ENCODE measurements around the gene LPCAT1.

The LPCAT1 gene

DNA sequence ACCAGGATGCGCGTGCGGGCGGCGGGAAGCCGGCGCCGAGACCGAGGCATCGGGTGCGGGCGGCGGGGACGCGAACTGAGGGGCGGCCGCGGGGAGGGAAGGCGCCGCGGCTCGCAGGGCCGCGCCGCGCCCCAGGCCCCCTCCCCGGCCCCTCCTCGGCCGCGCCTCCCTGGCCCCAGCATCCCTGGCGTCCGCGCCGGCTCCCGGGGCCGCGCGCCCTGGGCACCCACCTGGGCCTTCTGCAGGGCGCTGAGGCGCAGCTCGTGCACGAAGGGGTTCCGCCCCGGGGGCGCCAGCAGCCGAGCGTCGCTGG is 324 bp downstream of the LPCAT1 start:
- no peak for TF ChIP-seq CTCF (IDR thresholded peaks at IDR 0.05)
- peak overlapping the region; percentile 89 to 95 for H3K27ac ChIP-seq
- DNase-seq (ENCODE audit: low spot score) = no peak
- H3K4me3 ChIP-seq = peak overlapping the region; percentile 94

DNA sequence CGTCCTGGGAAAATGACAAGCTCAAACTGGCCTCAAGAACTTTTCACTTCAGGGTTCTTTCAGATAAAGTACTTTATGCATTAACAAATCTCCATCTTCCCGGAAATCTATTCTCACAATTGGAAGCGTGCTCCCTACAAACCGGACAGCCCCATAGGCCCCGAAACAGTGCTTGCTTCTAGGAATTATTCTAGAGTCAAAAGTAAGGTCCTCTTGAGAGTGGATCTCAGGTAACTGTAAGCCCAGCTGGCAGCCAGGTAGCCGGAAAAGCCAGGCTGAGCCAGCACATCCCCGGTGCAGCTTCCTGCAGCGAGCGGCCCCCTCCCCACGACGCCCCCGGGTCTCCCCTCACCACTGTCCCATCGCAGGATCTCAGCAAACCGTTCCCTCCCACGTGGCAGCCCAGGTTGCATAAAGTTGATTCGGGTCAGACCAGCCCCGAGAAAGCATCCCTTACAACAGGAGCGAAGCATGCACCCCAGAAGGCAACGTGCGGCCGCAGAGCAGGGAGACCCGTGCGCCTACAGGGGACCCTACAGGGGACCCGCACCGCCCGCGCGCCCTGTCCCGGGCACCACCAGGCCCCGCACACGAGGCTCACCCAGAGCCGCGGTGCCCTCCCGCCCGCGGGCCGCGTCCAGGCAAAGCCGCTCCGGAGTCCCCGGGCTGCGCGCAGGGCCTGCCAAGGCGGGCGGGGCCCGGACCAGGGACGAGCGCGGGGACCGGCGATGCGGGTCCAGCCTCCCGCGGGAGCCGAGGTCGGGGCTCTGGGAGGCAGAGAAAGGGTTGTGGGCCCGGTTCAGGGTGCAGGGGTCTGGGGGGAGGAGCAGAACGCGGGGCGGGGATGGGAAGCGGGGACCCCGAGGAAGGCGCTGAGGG is 920 bp downstream of the LPCAT1 start:
- peak; percentile 75 for DNase-seq (ENCODE audit: low spot score)
- TF ChIP-seq CTCF (IDR thresholded peaks at IDR 0.05) = no peak
- Histone ChIP-seq H3K27ac (peak overlapping the region in 1 of 2 donors; percentile 95), H3K4me3 (peak overlapping the region; percentile 94)

DNA sequence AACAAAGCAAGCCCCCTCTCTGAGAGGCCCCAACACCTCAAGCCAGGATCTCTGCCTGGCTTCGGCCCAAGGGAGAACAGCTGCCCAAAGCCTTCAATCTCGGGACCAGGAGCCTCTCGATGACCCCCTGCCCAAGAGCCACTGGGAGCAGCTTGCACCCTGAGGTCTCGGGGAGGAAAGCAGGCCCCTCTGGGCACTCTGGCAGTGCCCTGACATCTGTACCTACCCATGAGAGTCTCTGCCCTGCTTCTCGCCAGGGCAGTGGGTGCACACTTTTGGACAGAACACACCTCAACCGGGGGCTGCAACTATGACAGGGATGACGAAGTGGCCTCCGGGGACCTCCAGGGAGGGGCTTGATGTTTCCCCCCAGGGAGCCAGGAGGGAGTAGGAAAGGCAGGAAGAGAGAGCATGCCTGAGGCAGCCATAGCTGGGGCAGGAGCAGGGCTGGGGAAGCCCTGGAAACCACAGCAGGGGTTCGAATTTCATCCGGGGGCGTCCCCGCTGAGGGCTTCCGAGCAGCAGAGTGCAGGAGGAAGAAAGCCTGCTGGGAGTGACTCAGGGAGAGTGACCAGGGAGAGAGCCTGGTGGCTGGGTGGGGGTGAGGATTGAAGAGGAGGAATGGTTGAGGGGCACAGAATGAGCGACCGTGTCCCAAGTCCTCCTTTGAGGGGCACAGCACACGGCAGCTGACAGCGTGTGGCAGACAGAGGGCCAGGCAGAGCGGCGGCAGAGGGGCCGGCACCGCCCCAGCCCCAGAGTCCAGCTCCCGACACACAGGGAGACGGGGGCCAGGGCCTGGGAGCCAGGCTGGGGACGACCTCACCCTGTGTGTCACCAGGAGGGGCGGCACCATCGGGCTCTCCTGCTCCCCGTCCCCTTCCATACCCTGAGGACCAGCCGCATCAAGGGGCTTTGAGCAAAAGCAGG is 1.8 kb downstream of the LPCAT1 start:
- H3K27ac ChIP-seq = no peak overlapping the region
- TF ChIP-seq CTCF (IDR thresholded peaks at IDR 0.05) = no peak
- H3K4me3 ChIP-seq = peak overlapping the region; percentile 94
- DNase-seq (ENCODE audit: low spot score) = peak; percentile 68

DNA sequence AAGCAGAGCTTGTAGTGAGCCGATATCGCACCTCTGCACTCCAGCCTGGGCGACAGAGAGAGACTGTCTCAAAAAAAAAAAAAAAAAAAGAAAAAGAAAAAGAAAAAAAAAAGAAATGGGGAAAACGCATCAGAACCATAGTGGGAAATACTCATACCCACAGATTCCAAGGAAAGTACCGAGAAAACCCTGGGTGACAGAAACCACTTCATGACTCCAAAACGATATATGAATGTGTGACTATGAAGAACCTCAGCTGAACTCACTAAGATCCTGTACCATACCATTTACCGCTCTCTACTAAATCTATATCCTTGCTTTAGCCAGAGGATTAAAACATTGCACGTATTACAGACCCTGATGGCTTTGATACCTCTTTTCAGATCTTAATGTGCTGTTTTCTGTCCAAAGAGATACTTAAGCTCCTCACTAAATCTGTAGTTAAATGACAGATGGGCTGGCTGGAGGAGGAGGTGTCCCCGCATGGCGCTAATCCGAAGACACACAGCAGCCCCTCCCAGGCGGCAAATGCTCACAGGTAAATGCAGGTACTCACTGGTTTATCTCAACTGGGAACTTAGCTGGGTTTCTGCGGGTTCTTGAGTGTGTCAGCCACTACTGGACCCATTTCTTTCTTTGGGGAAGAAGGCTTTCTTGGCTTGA is 2.8 kb downstream of the LPCAT1 start:
- TF ChIP-seq CTCF (IDR thresholded peaks at IDR 0.05) = no peak
- no peak for DNase-seq (ENCODE audit: low spot score)
- Histone ChIP-seq H3K4me3 (no peak overlapping the region), H3K27ac (no peak overlapping the region)

GRCh38 chr5:1519631-1520210 is 4.0 kb downstream of the LPCAT1 start:
- DNase-seq (ENCODE audit: low spot score) = peak; percentile 53
- H3K4me3 ChIP-seq = no peak overlapping the region
- no peak for TF ChIP-seq CTCF (IDR thresholded peaks at IDR 0.05)
- H3K27ac ChIP-seq = no peak overlapping the region

DNA sequence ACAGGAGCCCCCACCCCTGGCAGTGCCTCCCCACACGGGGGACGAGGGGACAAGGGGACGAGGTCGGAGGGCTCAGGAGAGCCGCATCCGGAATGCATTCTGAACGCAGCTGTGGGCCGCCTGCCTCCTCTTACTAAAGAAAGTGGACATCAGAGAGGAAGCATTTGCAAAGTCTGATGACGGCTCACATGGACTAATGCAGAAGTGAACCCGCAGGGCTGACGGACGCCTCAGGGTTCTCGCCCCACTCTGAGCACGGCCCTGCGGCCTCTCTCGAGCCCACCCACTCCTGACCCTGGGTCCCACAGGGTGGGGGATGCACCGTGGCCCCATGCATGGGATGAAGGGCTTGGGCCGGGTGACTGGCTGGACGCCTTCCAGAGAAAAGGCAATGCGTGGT is 5.9 kb downstream of the LPCAT1 start:
- no peak for TF ChIP-seq CTCF (IDR thresholded peaks at IDR 0.05)
- H3K27ac ChIP-seq = no peak overlapping the region
- DNase-seq (ENCODE audit: low spot score) = peak; percentile 60
- no peak overlapping the region for H3K4me3 ChIP-seq

Measured in coronary artery (tissue), 2 donors.